GM19025 (cell line): ENCODE results near the gene TULP4.
"Not testable (repeated sequence)": the region's sequence is repeated elsewhere in the genome, so short reads cannot be mapped to it uniquely, and the experiment has no call there.

ENCODE experiments used
- ATAC-seq: cut with Tn5 transposase; IDR thresholded peaks from one replicate; pipeline ENCODE4 v1.9.1; 2021; ENCODE audit warnings: mild to moderate bottlenecking, low read depth, moderate library complexity; ENCODE audit not compliant: unreplicated experiment

TULP4 gene

DNA sequence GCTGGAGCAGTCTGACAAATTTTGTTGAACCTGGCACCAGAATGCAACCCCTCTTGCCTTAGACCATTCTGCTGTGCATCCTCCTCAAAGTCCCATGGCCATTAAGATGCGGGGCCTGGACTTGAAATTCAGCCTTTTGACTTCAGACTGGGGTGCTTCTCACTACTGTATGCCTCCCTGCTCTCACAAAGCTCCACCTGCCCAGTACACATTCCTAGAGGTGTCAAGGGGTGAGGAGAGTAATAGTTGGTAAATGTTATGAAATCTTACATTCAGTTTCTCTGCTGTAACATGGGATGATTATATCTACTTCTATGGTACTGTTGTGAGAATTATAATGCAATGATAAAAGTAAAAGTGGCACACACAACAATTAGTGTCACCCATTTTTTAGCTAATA lies 70.8 kb downstream of the TULP4 start:
- no peak for ATAC-seq

DNA sequence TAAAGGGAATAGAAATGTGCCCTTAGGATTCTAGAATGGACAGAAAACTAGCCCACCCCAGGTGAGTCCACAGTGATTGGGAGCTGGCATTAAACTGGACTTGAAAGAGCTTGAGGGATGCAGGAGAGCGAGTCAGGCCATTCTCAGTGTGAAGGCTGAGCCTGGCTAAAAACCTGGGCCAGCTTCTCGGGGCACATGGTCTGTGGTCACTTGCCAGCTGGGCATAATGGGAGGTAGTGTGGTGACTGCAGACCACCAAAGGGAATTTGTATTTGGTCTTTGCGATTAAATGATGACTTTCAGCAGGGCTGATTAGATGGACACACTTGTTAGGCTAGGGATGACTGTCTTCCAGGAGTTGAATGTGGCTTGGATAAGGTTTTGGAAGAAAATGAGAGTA lies 71.3 kb downstream of the TULP4 start:
- ATAC-seq, result no peak

GRCh38 chr6:158384671-158385110 lies 72.4 kb downstream of the TULP4 start:
- no peak for ATAC-seq

- ATAC-seq, result no peak
These were observed 74.8 kb downstream of the TULP4 start for GRCh38 chr6:158387036-158387435.

DNA sequence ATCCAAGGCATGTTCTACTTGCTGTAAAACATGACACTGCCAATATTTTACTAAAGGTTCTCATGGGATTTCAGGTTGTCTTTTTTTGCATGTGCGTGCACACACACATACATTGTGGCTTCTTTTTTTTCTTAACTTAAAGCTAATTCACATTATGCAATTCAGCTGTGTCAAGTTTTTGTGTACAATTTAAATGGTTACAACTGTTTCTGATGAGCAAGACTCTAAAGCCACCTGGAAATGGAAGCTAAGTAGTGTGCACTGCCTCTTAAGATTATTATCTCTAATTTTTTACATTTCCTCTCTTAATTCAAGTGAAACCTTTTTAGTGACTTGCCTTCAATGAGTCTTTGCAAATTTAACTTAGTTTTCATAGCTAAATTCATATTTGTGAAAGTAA lies 75.3 kb downstream of the TULP4 start:
- no peak for ATAC-seq

- ATAC-seq, result no peak
These were observed 76.5 kb downstream of the TULP4 start for GRCh38 chr6:158388727-158389126.

DNA sequence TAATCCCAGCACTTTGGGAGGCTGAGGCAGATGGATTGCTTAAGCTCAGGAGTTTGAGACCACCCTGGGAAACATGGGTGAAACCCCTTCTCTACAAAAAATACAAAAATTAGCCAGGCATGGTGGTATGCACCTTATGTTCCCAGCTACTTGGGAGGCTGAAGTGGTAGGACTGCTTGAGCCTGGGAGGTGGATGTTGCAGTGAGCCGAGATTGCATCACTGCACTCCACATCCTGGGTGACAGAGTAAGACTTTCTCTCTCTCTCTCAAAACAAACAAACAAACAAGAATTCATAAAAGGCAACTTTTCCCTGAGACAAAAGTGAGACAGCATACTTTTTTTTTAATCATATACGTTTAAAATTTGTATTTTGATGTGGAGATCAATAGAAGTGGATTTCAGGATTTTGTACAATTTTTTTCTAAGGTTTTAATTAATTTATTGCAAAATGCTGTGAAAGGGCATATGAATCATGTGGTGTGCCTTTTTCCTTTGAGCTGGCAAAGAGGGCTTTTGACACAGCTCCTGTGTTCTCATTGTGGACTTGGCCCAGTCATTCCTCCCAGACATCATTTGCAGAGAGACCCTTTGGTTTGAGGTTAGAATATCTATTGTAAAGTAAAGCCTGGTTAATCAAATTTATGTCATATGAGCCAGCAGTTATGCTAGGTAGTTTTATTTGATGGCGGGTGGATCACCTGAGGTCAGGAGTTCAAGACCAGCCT lies 77.1 kb downstream of the TULP4 start:
- no peak for ATAC-seq

- ATAC-seq, result no peak
These were observed 79.0 kb downstream of the TULP4 start for GRCh38 chr6:158391276-158391675.

- not testable (repeated sequence) for ATAC-seq
These were observed 79.7 kb downstream of the TULP4 start for GRCh38 chr6:158391977-158392376.

DNA sequence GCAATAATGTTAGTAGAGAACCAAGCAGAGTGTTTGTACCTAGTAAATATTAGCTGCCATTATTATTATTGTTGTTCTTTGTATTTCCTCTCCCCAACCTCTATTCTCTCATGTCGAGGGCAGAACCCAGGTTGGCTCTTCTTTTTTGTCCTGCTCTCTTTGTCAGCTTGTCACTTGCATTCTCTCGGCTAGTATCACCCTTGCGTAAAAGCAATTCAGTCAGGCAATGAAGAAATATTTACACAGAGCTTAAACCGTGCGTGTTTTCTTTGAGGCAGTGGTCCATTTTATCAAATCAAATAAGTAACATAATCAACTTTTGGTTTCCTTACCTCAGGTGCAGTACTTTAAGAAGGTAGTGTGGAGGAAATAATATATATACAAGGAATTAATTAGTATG lies 83.9 kb downstream of the TULP4 start:
- ATAC-seq, result no peak

- no peak for ATAC-seq
These were observed 85.3 kb downstream of the TULP4 start for GRCh38 chr6:158397578-158397977.

- no peak for ATAC-seq
These were observed 86.2 kb downstream of the TULP4 start for GRCh38 chr6:158398252-158399024.

- ATAC-seq, result no peak
These were observed 86.9 kb downstream of the TULP4 start for GRCh38 chr6:158399040-158399700.

DNA sequence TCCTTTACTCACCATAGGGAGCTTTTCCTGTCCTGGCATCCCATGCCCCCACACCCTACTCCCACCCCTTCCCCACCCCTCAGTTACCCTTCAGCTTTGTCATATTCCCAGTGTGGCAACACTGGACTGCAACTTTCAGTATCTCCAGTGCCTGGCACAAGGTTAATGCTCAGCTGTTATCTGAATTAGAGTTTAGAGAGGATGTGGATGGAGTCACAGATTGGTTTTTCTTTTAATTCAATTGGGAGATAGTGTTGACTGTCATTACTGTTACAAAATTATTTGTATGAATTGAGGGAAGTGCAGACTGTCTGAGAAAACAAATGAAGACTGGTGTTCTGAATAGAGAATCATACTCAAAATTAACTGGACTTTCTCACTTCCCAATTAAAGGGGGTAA lies 89.9 kb downstream of the TULP4 start:
- ATAC-seq, result no peak

DNA sequence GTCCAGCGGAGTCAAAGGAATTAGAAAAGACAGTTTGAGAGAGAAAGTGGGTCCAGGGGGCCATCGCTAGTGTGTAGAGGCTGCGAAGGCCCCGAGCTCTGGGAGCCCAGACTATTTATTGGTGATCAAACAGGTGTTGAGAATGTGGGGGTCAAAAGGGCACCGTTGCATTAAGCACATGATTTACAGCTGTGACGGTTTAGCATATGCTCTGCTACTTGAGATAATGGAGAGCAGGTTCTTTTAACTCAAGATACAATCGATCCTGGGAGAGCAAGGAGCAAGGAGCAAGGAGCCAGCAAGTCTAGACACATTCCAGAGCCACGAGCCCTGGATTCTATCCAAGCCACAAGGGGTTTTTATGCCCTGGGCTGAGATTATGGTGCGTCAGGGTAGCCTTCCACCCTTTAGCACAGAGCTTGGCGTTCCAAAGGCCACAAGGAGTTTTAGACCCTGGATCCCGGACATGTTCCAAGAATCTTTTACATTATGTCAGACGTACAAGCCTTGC lies 93.1 kb downstream of the TULP4 start:
- not testable (repeated sequence) for ATAC-seq

DNA sequence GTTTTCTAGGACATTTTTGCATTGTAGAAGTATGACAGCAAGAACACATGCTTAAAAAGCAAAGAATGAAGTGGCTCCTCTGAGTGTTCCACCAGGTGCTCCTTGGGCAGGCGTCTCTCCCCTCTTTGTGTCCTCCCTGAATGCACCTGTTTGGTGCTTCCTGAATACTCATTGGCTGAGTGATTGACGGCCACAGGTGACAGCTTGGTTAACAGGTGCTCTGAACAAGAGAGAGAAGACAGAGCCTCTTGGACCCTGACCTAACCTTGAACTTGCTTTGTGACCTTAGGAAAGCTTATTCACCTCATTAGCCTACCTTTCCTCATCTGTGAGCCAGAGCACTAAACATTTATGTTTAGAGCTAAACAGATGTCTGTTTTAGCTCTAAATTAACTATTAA lies 93.7 kb downstream of the TULP4 start:
- no peak for ATAC-seq

GRCh38 chr6:158406736-158407135 lies 94.5 kb downstream of the TULP4 start:
- ATAC-seq, result no peak

DNA sequence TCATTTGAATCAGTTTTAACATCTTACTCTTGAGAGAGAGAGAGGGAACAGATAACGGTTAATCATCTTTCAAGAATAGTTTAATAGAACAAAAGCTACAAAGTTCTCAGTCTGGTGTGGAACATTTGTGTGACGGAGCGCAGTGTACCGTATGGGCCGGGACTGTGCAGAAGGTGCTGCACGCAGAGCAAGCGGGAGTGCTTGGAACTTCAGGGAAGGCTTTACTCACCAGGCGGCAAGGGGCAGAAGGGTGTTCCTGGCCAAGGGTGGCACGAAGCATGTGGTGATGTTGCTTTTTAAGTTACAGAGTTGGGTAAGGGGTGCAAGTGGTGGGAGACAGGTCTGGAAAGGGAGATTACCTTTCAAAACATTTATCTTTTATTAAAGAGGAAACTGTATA lies 95.7 kb downstream of the TULP4 start:
- ATAC-seq, result no peak

- ATAC-seq, result no peak
These were observed 96.4 kb downstream of the TULP4 start for GRCh38 chr6:158408552-158409130.

- ATAC-seq, result no peak
These were observed 97.2 kb downstream of the TULP4 start for GRCh38 chr6:158409451-158409850.

DNA sequence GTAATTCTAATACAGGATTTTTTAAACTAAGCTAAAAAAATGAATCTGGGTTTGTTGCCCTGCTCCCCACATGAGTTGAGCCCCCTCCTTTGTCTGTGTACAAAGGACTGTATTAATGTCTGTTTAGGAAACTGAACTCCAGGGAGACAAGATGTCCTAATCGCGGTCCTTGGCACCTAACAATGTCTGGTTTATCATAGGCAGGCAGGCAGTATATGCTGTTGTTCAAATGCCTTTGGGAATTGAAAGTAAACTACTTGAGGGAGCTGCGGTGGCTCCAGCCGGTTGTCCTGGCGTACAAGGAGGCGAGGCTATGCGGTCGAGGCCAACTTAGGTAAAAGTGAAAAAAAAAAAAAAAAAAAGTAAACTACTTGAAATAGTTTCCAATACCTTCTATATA lies 98.5 kb downstream of the TULP4 start:
- ATAC-seq, result no peak
